ENCODE measurements around the gene IFT80.

The IFT80 gene

GRCh38 chr3:160437083-160437455 lies 38.0 kb upstream of the IFT80 start:
- H3K4me3 ChIP-seq (ENCODE audit: low read depth, low read length, poor library complexity, severe bottlenecking): no peak overlapping the region
- H3K4me1 ChIP-seq (ENCODE audit: insufficient read depth, low read length, severe bottlenecking): no peaks in the 10 kb centered on the region
- H3K9me2 ChIP-seq (ENCODE audit: low read depth, low read length): no peaks in the 10 kb centered on the region
- no peaks in the 10 kb centered on the region for H3K27me3 ChIP-seq (ENCODE audit: insufficient read depth, low read length)
- H3K27ac ChIP-seq (ENCODE audit: low read depth, low read length, poor library complexity, severe bottlenecking): no peak overlapping the region
- no peak overlapping the region for H3K9ac ChIP-seq (ENCODE audit: low read length)
- no peak overlapping the region for H3K4me2 ChIP-seq (ENCODE audit: low read length)
- H3K79me2 ChIP-seq (ENCODE audit: insufficient read depth, low read length): peaks cover 54% of the 10 kb centered on the region
- no peak overlapping the region for H2AFZ ChIP-seq (ENCODE audit: low read length)
- H3K9me3 ChIP-seq (ENCODE audit: low read length): no peaks in the 10 kb centered on the region
- no peaks in the 10 kb centered on the region for H4K20me1 ChIP-seq (ENCODE audit: insufficient read depth, low read length)
- peaks cover 100% of the 10 kb centered on the region for H3K36me3 ChIP-seq (ENCODE audit: insufficient read depth, low read length)
- H3F3A ChIP-seq (ENCODE audit: insufficient read depth, low read length): peaks cover 31% of the 10 kb centered on the region
- TF ChIP-seq EZH2 (IDR thresholded peaks at IDR 0.05; ENCODE audit: borderline replicate concordance, low read length): no peak
- TF ChIP-seq, protein P1, sequence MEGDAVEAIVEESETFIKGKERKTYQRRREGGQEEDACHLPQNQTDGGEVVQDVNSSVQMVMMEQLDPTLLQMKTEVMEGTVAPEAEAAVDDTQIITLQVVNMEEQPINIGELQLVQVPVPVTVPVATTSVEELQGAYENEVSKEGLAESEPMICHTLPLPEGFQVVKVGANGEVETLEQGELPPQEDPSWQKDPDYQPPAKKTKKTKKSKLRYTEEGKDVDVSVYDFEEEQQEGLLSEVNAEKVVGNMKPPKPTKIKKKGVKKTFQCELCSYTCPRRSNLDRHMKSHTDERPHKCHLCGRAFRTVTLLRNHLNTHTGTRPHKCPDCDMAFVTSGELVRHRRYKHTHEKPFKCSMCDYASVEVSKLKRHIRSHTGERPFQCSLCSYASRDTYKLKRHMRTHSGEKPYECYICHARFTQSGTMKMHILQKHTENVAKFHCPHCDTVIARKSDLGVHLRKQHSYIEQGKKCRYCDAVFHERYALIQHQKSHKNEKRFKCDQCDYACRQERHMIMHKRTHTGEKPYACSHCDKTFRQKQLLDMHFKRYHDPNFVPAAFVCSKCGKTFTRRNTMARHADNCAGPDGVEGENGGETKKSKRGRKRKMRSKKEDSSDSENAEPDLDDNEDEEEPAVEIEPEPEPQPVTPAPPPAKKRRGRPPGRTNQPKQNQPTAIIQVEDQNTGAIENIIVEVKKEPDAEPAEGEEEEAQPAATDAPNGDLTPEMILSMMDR (IDR thresholded peaks at IDR 0.05; ENCODE audit: low read length): no peak

GRCh38 chr3:160435747-160436146 lies 36.7 kb upstream of the IFT80 start:
- no peak overlapping the region for H3K27ac ChIP-seq (ENCODE audit: low read depth, low read length, poor library complexity, severe bottlenecking)
- no peaks in the 10 kb centered on the region for H4K20me1 ChIP-seq (ENCODE audit: insufficient read depth, low read length)
- H3K9ac ChIP-seq (ENCODE audit: low read length): no peak overlapping the region
- H3K27me3 ChIP-seq (ENCODE audit: insufficient read depth, low read length): no peaks in the 10 kb centered on the region
- no peaks in the 10 kb centered on the region for H3K4me1 ChIP-seq (ENCODE audit: insufficient read depth, low read length, severe bottlenecking)
- H3K9me3 ChIP-seq (ENCODE audit: low read length): no peaks in the 10 kb centered on the region
- peaks cover 48% of the 10 kb centered on the region for H3K79me2 ChIP-seq (ENCODE audit: insufficient read depth, low read length)
- no peak overlapping the region for H2AFZ ChIP-seq (ENCODE audit: low read length)
- peaks cover 100% of the 10 kb centered on the region for H3K36me3 ChIP-seq (ENCODE audit: insufficient read depth, low read length)
- TF ChIP-seq, protein P1 (IDR thresholded peaks at IDR 0.05; ENCODE audit: low read length): no peak
- TF ChIP-seq EZH2 (IDR thresholded peaks at IDR 0.05; ENCODE audit: borderline replicate concordance, low read length): no peak
- no peak overlapping the region for H3K4me3 ChIP-seq (ENCODE audit: low read depth, low read length, poor library complexity, severe bottlenecking)
- peaks cover 27% of the 10 kb centered on the region for H3F3A ChIP-seq (ENCODE audit: insufficient read depth, low read length)
- H3K9me2 ChIP-seq (ENCODE audit: low read depth, low read length): no peaks in the 10 kb centered on the region
- no peak overlapping the region for H3K4me2 ChIP-seq (ENCODE audit: low read length)

GRCh38 chr3:160435095-160435494 lies 36.1 kb upstream of the IFT80 start:
- Histone ChIP-seq H3K4me3 (ENCODE audit: low read depth, low read length, poor library complexity, severe bottlenecking) (no peak overlapping the region), H3K27ac (ENCODE audit: low read depth, low read length, poor library complexity, severe bottlenecking) (no peak overlapping the region), H3F3A (ENCODE audit: insufficient read depth, low read length) (peaks cover 26% of the 10 kb centered on the region), H3K79me2 (ENCODE audit: insufficient read depth, low read length) (peaks cover 45% of the 10 kb centered on the region), H3K27me3 (ENCODE audit: insufficient read depth, low read length) (no peaks in the 10 kb centered on the region), H3K4me1 (ENCODE audit: insufficient read depth, low read length, severe bottlenecking) (no peaks in the 10 kb centered on the region), H3K9me3 (ENCODE audit: low read length) (no peaks in the 10 kb centered on the region), H3K36me3 (ENCODE audit: insufficient read depth, low read length) (peaks cover 100% of the 10 kb centered on the region), H4K20me1 (ENCODE audit: insufficient read depth, low read length) (no peaks in the 10 kb centered on the region), H2AFZ (ENCODE audit: low read length) (no peak overlapping the region), H3K9me2 (ENCODE audit: low read depth, low read length) (no peaks in the 10 kb centered on the region), H3K4me2 (ENCODE audit: low read length) (no peak overlapping the region), H3K9ac (ENCODE audit: low read length) (no peak overlapping the region)
- TF ChIP-seq, protein P1 (IDR thresholded peaks at IDR 0.05; ENCODE audit: low read length): no peak
- TF ChIP-seq EZH2 (IDR thresholded peaks at IDR 0.05; ENCODE audit: borderline replicate concordance, low read length): no peak

Data from OCI-LY1 (cell line).